Measurements from ENCODE around the gene CPSF6.

GRCh38 chr12:69196302-69197288 is 42.8 kb upstream of the CPSF6 start:
- TF ChIP-seq CTCF (IDR thresholded peaks at IDR 0.05; ENCODE audit: low read depth, low read length) (peak; percentile 38), EZH2phosphoT487 (IDR thresholded peaks at IDR 0.05; ENCODE audit: low read depth) (no peak)
